GM19351 (cell line): ENCODE data around the gene OR10H1.
"Not testable (repeated sequence)": the region's sequence is repeated elsewhere in the genome, so short reads cannot be mapped to it uniquely, and the experiment has no call there.

ENCODE experiments used
- ATAC-seq: cut with Tn5 transposase; IDR thresholded peaks from one replicate; pipeline ENCODE4 v1.9.1; 2021; ENCODE audit warnings: mild to moderate bottlenecking, moderate library complexity; ENCODE audit not compliant: unreplicated experiment

OR10H1 gene, protein sequence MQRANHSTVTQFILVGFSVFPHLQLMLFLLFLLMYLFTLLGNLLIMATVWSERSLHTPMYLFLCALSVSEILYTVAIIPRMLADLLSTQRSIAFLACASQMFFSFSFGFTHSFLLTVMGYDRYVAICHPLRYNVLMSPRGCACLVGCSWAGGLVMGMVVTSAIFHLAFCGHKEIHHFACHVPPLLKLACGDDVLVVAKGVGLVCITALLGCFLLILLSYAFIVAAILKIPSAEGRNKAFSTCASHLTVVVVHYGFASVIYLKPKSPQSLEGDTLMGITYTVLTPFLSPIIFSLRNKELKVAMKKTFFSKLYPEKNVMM

GRCh38 chr19:15815306-15815705 lies at the start of gene OR10H1:
TSS of gene OR10H1 (minus strand) at chr19:15815664. CDS start at chr19:15808037, 7,627 bp downstream.
- no peak for ATAC-seq

GRCh38 chr19:15864824-15865223 lies 49.4 kb upstream of the OR10H1 start:
- no peak for ATAC-seq

DNA sequence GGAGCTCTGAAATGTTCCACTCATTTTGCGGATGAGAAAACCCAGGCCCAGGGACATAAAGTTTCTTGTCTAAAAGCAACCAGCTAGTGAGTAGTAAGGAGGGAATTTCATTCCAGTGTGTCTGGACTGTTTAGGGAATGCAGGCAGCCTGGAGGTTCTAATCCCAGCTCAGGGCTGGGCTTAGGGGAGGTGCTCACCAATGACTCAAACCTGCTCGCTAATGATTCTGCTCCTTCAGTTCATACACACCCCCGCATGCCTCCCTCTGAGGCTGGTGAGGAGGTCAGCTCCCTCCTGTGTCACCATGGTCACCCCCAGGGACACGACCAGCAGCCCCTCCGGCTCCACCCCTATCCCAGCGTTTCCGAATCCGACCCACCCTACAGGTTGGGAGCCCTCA lies 47.8 kb upstream of the OR10H1 start:
- no peak for ATAC-seq

- no peak for ATAC-seq
Observed at GRCh38 chr19:15862444-15862843, 47.0 kb upstream of the OR10H1 start.

DNA sequence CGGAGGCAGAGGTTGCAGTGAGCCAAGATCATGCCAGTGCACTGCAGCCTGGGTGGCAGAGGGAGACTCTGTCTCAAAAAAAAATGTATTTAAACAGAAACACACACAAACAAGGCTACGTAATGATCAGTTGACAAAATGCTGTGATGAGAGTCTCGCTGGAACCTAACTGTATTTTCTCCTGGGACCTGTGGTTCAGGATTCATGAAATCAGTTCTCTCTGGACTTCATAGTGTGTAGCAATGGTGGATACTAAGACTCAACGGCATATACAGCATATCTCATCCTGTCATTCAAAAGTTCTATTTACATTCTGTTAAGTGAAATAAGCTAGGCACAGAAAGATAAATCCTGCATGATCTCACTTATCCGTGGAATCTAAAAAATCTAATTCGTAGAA lies 45.1 kb upstream of the OR10H1 start:
- no peak for ATAC-seq

DNA sequence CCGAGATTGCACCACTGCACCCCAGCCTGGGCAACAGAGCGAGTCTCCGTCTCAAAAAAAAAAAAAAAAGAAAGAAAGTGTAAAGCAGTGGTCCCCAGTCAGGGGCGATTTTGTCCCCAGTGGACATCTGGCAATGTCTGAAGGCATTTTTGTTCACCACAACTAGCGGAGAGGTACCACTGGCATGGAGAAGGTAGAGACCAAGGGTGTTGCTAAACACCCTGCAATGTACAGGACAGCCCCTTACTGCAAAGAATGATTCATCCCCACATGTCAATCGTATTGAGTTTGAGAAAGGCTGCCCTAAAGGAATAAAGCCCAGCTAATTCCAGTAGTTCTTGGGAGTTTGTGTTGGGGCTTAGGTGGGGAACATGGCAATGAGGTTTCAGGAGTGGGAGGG lies 43.7 kb upstream of the OR10H1 start:
- no peak for ATAC-seq

- ATAC-seq: no peak
Observed at GRCh38 chr19:15850385-15850784, 34.9 kb upstream of the OR10H1 start.

GRCh38 chr19:15846923-15847322 lies 31.5 kb upstream of the OR10H1 start:
- no peak for ATAC-seq

GRCh38 chr19:15843894-15844222 lies 28.4 kb upstream of the OR10H1 start:
- not testable (repeated sequence) for ATAC-seq

DNA sequence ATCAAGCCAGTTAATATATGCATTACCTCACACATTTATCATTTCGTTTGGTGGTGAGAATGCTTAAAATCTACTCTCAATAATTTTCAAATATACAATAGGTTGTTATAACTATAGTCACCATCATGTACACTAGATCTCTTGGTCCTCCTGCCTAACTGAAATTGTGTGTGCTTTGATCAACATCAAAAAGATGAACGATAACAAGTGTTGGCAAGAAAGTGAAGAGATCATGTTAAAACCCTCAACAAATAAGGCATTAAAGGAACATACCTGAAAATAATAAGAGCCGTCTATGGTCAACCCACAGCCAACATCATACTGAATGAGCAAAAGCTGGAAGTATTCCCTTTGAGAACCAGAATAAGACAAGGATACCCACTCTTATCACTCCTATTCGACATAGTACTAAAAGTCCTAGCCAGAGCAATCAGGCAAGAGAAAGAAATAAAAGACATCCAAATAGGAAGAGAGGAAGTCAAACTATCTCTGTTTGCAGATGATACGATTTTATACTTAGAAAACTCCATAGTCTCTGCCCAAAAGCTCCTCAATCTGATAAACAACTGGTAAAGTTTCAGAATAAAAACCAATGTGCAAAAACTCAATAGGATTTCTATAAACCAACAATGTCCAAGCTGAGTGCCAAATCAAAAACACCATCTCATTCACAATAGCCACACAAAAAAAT lies 27.9 kb upstream of the OR10H1 start:
- no peak for ATAC-seq

- ATAC-seq: no peak
Observed at GRCh38 chr19:15841875-15842569, 26.6 kb upstream of the OR10H1 start.

- ATAC-seq: no peak
Observed at GRCh38 chr19:15840833-15841232, 25.4 kb upstream of the OR10H1 start.

DNA sequence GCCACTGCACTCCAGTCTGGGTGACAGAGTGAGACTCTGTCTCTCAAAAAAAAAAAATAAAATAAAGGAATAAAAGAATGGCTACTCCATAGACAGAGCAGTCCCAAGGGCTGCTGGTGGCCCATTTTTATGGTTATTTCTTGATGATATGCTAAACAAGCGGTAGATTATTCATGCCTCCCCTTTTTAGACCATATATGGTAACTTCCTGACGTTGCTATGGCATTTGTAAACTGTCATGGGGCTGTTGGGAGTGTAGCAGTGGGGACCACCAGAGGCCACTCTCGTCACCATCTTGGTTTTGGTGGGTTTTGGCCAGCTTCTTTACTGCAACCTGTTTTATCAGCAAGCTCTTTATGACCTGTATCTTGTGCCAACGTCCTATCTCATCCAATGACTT lies 24.4 kb upstream of the OR10H1 start:
- not testable (repeated sequence) for ATAC-seq

DNA sequence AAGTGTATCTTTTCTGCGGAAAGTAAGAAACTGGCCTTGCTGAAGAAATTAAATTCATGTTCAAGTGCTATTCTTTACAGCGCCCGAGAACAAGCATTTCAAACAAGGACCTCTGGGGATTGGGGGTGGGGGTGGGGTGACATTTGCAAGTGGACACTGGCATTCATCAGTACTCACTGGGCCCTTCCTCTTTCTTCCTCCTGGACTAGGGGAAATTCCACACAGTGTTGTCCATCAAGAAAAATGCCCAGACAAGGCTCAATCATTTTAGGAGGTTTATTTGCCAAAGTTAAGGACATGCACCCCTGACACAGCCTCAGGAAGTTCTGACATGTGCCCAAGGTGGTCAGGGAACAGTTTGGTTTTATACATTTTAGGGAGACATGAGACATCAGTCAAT lies 22.9 kb upstream of the OR10H1 start:
- no peak for ATAC-seq

GRCh38 chr19:15837221-15837731 lies 21.8 kb upstream of the OR10H1 start:
- ATAC-seq: no peak

DNA sequence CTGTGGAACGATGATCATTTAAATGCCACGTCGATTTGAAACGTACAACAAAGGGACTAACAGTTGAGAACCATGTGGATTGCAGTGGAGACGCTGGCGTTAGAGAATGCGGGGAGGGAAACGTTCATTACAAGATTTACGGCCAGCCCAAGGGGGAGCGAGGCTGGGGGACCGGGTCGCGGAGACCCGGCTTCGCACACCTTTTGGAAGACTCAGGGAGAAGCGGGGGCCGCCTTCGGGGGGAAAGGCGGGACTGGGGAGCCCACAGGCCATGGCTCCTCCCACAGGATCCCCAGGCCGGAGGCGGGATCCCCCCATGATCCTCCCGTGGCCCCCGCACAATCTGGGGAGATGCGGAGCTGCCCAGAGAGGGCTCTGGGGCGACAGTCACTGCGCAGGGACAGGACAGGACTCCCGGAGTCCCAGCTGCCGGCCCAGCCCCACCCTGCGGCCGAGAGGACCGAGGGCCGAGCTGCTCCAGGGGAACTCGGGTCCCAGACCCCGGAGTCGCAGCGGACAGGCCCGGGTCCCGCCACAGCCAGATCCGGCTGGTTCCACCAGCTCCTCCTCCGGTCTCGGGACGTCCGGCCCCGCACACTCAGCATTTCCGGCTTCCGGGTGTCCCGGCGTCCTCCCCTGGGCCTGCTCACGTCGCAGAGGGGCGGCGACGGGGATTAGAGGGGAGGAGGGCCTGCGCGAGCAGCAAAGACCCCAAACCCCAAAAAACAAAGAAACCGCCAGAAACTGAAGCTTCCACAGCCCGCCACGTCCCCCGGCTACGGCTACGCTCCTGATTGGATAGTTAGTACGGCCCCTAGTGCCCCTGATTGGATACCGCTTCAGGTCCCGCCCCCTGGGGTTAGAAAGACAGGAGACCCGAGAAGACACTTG lies 21.1 kb upstream of the OR10H1 start:
- peak; percentile 95 for ATAC-seq

DNA sequence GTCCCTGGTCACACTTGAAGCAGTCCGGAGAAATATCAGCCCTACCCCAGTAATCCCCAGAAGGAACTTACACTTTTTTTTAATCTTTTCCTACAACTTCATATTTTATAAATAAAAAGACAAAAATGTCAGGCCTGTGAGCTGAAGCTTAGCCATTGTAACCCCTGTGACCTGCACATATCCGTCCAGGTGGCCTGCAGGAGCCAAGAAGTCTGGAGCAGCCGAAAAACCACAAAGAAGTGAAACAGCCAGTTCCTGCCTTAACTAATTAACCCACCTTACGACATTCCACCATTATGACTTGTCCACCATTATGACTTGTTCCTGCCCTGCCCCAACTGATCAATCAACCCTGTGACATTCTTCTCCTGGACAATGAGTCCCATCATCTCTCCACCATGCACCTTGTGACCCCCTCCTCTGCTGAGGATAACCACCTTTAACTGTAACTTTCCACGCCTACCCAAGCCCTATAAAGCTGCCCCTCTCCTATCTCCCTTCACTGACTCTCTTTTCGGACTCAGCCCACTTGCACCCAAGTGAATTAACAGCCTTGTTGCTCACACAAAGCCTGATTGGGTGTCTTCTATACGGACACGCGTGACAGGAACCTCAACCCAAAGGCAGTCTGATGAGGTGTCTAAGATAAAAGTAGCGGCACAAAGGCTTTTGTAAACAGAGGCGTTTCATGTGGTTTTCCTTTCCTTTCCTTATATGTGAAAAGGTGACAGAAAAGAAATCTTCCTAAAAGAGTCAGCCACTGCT lies 20.3 kb upstream of the OR10H1 start:
- not testable (repeated sequence) for ATAC-seq

- not testable (repeated sequence) for ATAC-seq
Observed at GRCh38 chr19:15834232-15834631, 18.8 kb upstream of the OR10H1 start.

GRCh38 chr19:15831626-15832025 lies 16.2 kb upstream of the OR10H1 start:
- ATAC-seq: no peak

DNA sequence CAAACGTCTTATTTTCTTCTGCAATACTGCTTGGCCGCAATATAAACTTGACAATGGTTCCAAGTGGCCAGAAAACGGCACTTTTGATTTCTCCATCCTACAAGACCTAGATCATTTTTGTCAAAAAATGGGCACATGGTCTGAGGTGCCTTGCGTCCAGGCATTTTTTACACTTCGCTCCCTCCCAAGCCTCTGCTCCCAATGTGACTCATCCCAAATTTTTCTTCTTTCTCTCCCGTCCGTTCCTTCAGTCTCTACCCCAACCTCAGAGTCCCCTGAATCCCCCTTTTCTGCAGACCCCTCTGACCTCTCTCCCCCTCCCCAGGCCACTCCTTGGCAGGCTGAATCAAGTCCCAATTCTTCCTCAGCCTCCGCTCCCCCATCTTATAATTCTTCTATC lies 14.3 kb upstream of the OR10H1 start:
- no peak for ATAC-seq
